ENCODE measurements around the gene HDLBP. TPM values are rescaled to one million over a fixed set of nuclear protein-coding genes. Genes with fewer than 3 reads are reported as not detected.

The HDLBP gene
- total RNA-seq, 1 donor from 2014 or later, result 326 TPM

GRCh38 chr2:241310917-241311566 is 4.4 kb downstream of the HDLBP start:
- TF ChIP-seq, protein P1, sequence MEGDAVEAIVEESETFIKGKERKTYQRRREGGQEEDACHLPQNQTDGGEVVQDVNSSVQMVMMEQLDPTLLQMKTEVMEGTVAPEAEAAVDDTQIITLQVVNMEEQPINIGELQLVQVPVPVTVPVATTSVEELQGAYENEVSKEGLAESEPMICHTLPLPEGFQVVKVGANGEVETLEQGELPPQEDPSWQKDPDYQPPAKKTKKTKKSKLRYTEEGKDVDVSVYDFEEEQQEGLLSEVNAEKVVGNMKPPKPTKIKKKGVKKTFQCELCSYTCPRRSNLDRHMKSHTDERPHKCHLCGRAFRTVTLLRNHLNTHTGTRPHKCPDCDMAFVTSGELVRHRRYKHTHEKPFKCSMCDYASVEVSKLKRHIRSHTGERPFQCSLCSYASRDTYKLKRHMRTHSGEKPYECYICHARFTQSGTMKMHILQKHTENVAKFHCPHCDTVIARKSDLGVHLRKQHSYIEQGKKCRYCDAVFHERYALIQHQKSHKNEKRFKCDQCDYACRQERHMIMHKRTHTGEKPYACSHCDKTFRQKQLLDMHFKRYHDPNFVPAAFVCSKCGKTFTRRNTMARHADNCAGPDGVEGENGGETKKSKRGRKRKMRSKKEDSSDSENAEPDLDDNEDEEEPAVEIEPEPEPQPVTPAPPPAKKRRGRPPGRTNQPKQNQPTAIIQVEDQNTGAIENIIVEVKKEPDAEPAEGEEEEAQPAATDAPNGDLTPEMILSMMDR (conservative IDR thresholded peaks at IDR 0.05; ENCODE audit: low read depth, low read length), result no peak
- no peak for DNase-seq (ENCODE audit: low read depth)
- no peak overlapping the region for H3K4me3 ChIP-seq (ENCODE audit: low read depth, low read length)

- no peak for DNase-seq (ENCODE audit: low read depth)
- TF ChIP-seq, protein P1 (conservative IDR thresholded peaks at IDR 0.05; ENCODE audit: low read depth, low read length), result no peak
- H3K4me3 ChIP-seq (ENCODE audit: low read depth, low read length), result no peak overlapping the region
These were observed 5.8 kb downstream of the HDLBP start for GRCh38 chr2:241309684-241310117.

DNA sequence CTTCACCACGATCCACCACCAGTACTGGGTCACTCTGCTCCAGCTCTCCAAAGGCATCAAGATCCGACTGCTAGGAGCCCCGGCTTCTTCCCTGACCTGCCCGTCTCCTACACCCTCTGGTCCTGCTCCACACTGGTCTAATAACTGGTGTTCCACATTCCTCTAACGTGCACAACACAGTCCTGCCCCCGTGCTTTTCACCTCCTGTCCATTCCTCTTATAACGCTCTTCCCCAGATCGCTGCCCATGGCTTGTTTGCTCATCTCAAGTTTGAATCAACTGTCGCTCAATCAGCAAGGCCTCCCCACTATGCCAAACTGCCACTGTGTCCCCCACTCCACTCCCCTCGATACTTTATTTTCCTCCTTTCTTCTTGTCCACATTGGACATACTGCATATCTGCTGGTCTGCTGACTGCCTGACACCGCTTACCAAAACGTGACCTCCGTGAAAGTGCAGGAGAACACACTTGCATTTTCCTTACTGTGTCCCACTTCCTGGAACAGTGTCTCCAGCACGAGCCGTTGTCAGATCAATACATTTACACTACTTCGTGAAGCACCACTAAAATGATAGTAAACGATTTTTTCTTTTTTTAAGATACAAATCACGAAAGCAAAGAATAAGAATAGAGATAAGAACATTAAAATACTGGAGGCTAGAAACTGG is 6.5 kb downstream of the HDLBP start:
- DNase-seq (ENCODE audit: low read depth), result no peak
- no peak overlapping the region for H3K4me3 ChIP-seq (ENCODE audit: low read depth, low read length)
- TF ChIP-seq, protein P1 (conservative IDR thresholded peaks at IDR 0.05; ENCODE audit: low read depth, low read length), result no peak

- no peak overlapping the region for H3K4me3 ChIP-seq (ENCODE audit: low read depth, low read length)
- no peak for DNase-seq (ENCODE audit: low read depth)
- TF ChIP-seq, protein P1 (conservative IDR thresholded peaks at IDR 0.05; ENCODE audit: low read depth, low read length), result no peak
These were observed 7.2 kb downstream of the HDLBP start for GRCh38 chr2:241308267-241308666.

GRCh38 chr2:241307055-241307454 is 8.4 kb downstream of the HDLBP start:
- no peak overlapping the region for H3K4me3 ChIP-seq (ENCODE audit: low read depth, low read length)
- DNase-seq (ENCODE audit: low read depth), result no peak
- TF ChIP-seq, protein P1 (conservative IDR thresholded peaks at IDR 0.05; ENCODE audit: low read depth, low read length), result no peak

DNA sequence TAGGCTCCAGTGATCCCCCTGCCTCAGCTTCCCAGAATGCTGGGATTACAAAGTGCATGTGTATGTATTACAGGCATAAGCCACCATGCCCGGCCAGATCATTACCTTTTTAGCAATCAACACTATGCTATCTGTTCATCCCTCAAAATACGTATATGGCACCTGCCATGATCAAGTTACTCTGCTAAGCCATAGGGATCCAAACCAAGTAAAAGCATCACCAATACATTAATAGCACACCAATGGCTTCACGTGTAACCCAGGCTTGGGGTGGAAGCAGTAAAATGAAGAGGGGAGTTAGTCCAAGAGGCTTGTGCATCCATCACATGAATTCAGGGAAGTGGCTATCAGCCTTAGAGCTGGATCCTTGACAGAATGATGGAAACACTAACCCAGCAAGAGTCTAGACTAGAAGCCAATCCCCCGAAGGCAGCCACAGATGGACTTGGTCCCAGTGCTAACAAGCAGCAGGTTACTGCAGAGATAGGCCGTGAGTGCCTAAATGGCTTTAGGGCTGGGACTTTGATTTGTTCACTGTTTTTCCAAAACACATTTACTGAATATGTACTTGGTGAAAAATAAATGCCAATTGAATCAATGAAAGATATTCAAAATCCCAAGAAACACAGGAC is 11.3 kb downstream of the HDLBP start:
- no peak for DNase-seq (ENCODE audit: low read depth)
- TF ChIP-seq, protein P1 (conservative IDR thresholded peaks at IDR 0.05; ENCODE audit: low read depth, low read length), result no peak
- no peak overlapping the region for H3K4me3 ChIP-seq (ENCODE audit: low read depth, low read length)

Measured in epithelial cell of proximal tubule (primary cell).